Measurements from ENCODE around the gene OR10H1. TPM values are rescaled to one million over a fixed set of nuclear protein-coding genes. Genes with fewer than 3 reads are reported as not detected.
"Not testable (repeated sequence)": the region's sequence is repeated elsewhere in the genome, so short reads cannot be mapped to it uniquely, and the experiment has no call there.

OR10H1 gene
- total RNA-seq, 2 donors from 2014 or later = not detected

GRCh38 chr19:15836330-15837220, 21.1 kb upstream of the OR10H1 start:
- TF ChIP-seq, protein P1, sequence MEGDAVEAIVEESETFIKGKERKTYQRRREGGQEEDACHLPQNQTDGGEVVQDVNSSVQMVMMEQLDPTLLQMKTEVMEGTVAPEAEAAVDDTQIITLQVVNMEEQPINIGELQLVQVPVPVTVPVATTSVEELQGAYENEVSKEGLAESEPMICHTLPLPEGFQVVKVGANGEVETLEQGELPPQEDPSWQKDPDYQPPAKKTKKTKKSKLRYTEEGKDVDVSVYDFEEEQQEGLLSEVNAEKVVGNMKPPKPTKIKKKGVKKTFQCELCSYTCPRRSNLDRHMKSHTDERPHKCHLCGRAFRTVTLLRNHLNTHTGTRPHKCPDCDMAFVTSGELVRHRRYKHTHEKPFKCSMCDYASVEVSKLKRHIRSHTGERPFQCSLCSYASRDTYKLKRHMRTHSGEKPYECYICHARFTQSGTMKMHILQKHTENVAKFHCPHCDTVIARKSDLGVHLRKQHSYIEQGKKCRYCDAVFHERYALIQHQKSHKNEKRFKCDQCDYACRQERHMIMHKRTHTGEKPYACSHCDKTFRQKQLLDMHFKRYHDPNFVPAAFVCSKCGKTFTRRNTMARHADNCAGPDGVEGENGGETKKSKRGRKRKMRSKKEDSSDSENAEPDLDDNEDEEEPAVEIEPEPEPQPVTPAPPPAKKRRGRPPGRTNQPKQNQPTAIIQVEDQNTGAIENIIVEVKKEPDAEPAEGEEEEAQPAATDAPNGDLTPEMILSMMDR (IDR thresholded peaks at IDR 0.05) = no peak
- peak; percentile 91 for DNase-seq (ENCODE audit: low spot score)
- no peaks in the 10 kb centered on the region for H3K36me3 ChIP-seq

GRCh38 chr19:15835565-15836329, 20.3 kb upstream of the OR10H1 start:
- Histone ChIP-seq H3K4me1 (ENCODE audit: control insufficient read depth in 1 of 2, low read depth in 2 of 2) (peaks cover 0 to 16% of the 10 kb centered on the region in 2 donors), H3K4me3 (peak overlapping the region; percentile 82), H3K27ac (peak overlapping the region; percentile 95 to 98)
- not testable (repeated sequence) for H3K36me3 ChIP-seq; ATAC-seq (ENCODE audit: insufficient number of reproducible peaks, low FRiP score, low read depth); DNase-seq (ENCODE audit: low spot score); H3K27me3 ChIP-seq (replicated peaks; ENCODE audit: insufficient read depth); H3K9me3 ChIP-seq

More at GRCh38 chr19:15836330-15837220, 21.1 kb upstream of the OR10H1 start:
- Histone ChIP-seq H3K27ac (peak overlapping the region; percentile 95 to 98), H3K27me3 (replicated peaks; ENCODE audit: insufficient read depth) (no peaks in the 10 kb centered on the region), H3K4me1 (ENCODE audit: control insufficient read depth in 1 of 2, low read depth in 2 of 2) (peaks cover 0 to 16% of the 10 kb centered on the region in 2 donors), H3K4me3 (peak overlapping the region; percentile 82), H3K9me3 (no peaks in the 10 kb centered on the region)
- peak; percentile 96 for ATAC-seq (ENCODE audit: insufficient number of reproducible peaks, low FRiP score, low read depth)

DNA sequence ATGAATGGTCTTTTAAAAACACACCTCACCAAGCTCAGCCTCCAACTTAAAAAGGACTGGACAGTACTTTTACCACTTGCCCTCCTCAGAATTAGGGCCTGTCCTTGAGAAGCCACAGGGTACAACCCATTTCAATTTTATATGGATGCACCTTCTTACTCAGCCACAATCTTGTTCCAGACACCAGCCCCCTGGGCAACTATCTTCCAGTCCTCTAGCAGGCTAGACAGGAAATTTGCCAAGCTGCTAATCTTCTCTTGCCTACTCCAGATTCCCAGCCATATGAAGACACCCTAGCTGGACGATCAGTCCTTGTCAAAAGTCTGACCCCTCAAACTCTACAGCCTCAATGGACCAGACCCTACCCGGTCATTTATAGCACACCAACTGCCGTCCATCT, 18.8 kb upstream of the OR10H1 start:
- not testable (repeated sequence) for H3K4me3 ChIP-seq; H3K36me3 ChIP-seq; ATAC-seq (ENCODE audit: insufficient number of reproducible peaks, low FRiP score, low read depth); H3K9me3 ChIP-seq; DNase-seq (ENCODE audit: low spot score); H3K27ac ChIP-seq; H3K27me3 ChIP-seq (replicated peaks; ENCODE audit: insufficient read depth)
- peaks cover 0 to 16% of the 10 kb centered on the region in 2 donors for H3K4me1 ChIP-seq (ENCODE audit: control insufficient read depth in 1 of 2, low read depth in 2 of 2)

DNA sequence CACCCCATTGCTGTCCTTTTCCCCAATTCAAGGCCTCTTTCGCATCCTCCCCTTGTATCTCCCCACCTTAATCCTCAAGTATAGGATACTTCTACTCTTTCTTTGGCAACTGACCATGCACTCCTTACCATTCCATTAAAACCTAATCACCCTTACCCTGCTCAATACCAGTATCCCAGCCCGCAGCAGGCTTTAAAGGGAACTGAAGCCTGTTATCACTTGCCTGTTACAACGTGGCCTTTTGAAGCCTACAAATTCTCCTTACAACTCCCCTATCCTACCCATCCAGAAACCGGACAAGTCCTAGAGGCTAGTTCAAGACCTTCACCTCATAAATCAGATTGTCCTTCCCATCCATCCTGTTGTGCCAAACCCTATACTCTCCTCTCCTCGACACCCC, 16.2 kb upstream of the OR10H1 start:
- Histone ChIP-seq H3K9me3 (no peaks in the 10 kb centered on the region), H3K27me3 (replicated peaks; ENCODE audit: insufficient read depth) (no peaks in the 10 kb centered on the region), H3K27ac (no peak overlapping the region), H3K4me1 (ENCODE audit: control insufficient read depth in 1 of 2, low read depth in 2 of 2) (peaks cover 0 to 7% of the 10 kb centered on the region in 2 donors), H3K36me3 (no peaks in the 10 kb centered on the region), H3K4me3 (no peak overlapping the region)
- ATAC-seq (ENCODE audit: insufficient number of reproducible peaks, low FRiP score, low read depth) = no peak
- TF ChIP-seq, protein P1 (IDR thresholded peaks at IDR 0.05) = no peak
- DNase-seq (ENCODE audit: low spot score) = no peak

DNA sequence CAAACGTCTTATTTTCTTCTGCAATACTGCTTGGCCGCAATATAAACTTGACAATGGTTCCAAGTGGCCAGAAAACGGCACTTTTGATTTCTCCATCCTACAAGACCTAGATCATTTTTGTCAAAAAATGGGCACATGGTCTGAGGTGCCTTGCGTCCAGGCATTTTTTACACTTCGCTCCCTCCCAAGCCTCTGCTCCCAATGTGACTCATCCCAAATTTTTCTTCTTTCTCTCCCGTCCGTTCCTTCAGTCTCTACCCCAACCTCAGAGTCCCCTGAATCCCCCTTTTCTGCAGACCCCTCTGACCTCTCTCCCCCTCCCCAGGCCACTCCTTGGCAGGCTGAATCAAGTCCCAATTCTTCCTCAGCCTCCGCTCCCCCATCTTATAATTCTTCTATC, 14.3 kb upstream of the OR10H1 start:
- no peak for ATAC-seq (ENCODE audit: insufficient number of reproducible peaks, low FRiP score, low read depth)
- TF ChIP-seq, protein P1 (IDR thresholded peaks at IDR 0.05) = no peak
- no peaks in the 10 kb centered on the region for H3K4me1 ChIP-seq (ENCODE audit: control insufficient read depth in 1 of 2, low read depth in 2 of 2)
- H3K27me3 ChIP-seq (replicated peaks; ENCODE audit: insufficient read depth) = no peaks in the 10 kb centered on the region
- no peak for DNase-seq (ENCODE audit: low spot score)
- no peak overlapping the region for H3K4me3 ChIP-seq
- H3K36me3 ChIP-seq = no peaks in the 10 kb centered on the region
- no peak overlapping the region for H3K27ac ChIP-seq
- no peaks in the 10 kb centered on the region for H3K9me3 ChIP-seq

DNA sequence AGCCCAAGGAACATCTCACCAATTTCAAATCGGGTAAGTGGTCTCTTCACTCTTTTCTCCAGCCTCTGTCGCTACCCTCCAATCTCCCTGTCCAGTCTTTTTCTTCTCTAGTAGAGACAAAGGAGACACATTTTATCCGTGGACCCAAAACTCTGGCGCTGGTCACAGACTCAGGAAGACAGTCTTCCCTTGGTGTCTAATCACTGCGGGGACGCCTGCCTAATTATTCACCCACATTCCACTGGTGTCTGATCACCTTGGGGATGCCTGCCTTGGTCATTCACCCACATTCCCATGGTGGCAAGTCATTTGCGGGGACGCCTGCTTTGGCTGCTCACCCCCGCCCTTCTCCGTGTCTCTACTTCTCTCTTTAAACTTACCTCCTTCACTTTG, 13.8 kb upstream of the OR10H1 start:
- Histone ChIP-seq H3K36me3 (no peaks in the 10 kb centered on the region), H3K9me3 (no peaks in the 10 kb centered on the region), H3K4me3 (no peak overlapping the region), H3K27ac (no peak overlapping the region), H3K4me1 (ENCODE audit: control insufficient read depth in 1 of 2, low read depth in 2 of 2) (no peaks in the 10 kb centered on the region), H3K27me3 (replicated peaks; ENCODE audit: insufficient read depth) (no peaks in the 10 kb centered on the region)
- no peak for DNase-seq (ENCODE audit: low spot score)
- TF ChIP-seq, protein P1 (IDR thresholded peaks at IDR 0.05) = no peak
- no peak for ATAC-seq (ENCODE audit: insufficient number of reproducible peaks, low FRiP score, low read depth)

- ATAC-seq (ENCODE audit: insufficient number of reproducible peaks, low FRiP score, low read depth); H3K4me3 ChIP-seq; DNase-seq (ENCODE audit: low spot score); H3K9me3 ChIP-seq; H3K27me3 ChIP-seq (replicated peaks; ENCODE audit: insufficient read depth); H3K4me1 ChIP-seq (ENCODE audit: control insufficient read depth in 1 of 2, low read depth in 2 of 2); H3K36me3 ChIP-seq; H3K27ac ChIP-seq: not testable (repeated sequence)
These were observed 13.3 kb upstream of the OR10H1 start for GRCh38 chr19:15828611-15829305.

Measured in thoracic aorta (tissue), 2 donors.